Activated T-cell treated with anti-CD3 and anti-CD28 coated beads for 24 hours (primary cell): ENCODE data around the gene GPRIN2.

Experiments used
- DNase-seq: peaks from one replicate; pipeline ENCODE4 v3.0.0-alpha.2; 2020; ENCODE audit warnings: low read depth

The GPRIN2 gene

GRCh38 chr10:46548498-46549090, 7.9 kb downstream of the GPRIN2 start:
- no peak for DNase-seq

- DNase-seq, result no peak
Measured at GRCh38 chr10:46547541-46548497, 8.6 kb downstream of the GPRIN2 start.

- no peak for DNase-seq
Measured at GRCh38 chr10:46546591-46547540, 9.6 kb downstream of the GPRIN2 start.

- DNase-seq, result no peak
Measured at GRCh38 chr10:46545861-46546590, 10.4 kb downstream of the GPRIN2 start.

DNA sequence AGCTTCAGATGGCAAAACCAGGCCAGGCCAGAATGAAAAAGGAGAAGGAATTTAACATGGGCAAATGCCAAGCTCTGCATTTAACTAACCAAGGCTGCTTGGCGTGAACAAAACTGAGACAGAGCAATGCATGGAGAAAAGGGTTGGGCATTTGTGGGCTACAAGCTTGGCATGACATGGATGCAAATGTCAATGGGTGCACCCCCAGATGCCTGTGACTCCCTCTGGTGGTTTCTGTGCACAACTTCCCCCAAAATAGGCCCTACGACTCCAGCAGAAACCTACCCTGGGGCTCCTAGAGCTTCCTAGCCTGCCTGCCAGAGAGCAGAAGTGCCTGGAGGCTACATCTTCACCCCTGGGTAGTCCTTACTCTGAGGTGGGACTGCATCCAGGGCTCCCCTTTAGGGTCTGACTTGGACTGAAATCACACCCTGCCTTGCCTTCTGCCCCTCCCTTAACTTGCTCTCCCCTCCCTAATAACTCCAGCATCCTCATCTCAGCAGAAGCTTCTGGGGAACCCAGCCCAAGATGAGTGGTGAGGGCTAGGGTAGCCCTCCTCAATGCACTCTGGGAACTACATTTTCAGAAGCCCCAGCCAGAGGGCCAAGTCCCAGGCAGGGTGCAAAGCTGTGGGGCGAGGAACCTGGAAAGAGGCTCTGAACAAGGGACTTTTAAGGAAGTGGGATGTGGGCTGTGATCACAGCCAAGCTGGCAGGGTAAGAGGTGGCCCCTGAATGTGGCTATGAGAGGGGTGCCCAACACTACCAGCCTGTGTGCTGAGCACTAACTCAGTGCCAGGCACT, 11.3 kb downstream of the GPRIN2 start:
- DNase-seq, result no peak

DNA sequence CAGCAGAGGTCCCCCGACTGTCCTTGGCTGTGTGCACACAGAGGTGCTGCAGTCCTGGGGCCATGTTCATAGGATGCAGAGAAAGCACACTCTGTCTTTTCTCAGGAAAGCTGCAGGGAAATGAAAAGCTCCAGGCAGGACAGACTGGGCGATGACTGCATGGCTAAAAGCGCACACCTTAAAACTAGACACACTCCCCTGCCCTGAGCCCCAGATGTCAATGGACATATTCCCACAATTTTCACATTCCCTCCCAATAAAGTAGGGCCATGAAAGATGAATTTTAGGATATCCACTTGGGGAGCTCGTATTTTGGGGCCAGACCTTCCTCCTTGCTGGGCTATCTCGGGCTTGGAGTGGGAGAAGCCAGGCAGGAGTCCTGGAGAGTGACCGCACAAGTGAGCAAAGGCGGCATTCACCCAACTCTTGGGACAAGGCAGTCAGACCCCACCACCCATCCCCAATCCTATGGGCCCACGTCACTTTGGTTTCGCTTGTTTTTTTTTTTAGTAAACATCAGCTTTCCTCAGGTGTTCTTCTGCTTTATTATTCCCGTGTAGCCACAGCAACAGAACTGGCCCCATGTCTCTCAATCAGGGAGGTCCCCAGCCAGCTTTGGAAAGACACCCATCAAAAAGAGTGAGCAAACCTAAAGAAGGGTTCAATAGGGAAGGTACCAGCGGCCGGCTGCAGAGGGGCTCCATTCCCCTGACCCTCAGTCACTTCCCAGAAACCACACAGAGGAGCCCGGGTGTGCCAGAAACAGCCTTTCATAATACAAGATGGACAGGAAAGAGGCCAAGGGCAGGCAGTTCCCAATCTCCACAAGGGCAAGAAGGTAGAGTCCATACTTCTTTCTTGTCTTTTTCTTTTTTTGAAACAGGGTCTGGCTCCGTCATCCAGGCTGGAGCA, 12.7 kb downstream of the GPRIN2 start:
- DNase-seq, result no peak

DNA sequence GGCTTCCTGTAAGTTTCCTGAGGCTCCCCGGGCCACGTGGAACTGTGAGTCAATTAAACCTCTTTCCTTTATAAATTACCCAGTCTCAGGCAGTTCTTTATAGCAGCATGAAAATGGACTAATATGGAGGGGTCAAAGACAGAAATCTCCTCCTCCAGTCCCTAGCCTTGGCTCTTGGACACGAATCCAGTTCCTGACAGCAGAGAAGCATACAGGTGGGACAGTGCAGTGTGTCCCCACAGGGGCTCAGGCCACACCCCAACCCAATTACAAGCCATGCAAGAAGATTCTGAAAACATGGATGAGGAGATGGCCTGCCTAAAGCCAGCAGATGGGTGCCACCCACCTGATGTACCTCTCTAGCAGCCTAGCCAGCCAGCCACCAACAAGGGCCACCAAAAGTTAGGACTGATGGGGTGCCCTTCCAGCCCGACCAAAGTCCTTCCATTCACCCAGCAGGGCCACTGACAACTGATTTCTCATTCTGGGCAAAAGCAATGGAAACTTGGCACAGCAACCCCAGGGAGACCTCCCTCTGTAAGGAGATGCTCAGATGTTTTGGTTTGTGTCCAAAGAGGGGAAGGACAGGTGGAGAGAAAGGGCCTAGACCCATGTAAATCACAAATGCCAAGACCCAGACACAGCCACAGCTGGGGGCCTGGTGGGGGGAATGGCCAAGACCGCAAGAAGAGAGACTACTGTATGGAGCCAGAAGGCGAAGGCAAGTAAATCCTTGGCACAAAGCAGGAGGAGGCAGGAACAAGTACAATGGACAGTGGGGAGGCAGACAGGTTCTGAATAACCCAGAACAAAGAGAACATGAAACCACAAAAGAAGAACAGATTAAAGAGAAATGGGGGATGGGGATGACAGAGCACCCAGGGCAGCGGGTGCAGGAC, 13.6 kb downstream of the GPRIN2 start:
- DNase-seq, result no peak

DNA sequence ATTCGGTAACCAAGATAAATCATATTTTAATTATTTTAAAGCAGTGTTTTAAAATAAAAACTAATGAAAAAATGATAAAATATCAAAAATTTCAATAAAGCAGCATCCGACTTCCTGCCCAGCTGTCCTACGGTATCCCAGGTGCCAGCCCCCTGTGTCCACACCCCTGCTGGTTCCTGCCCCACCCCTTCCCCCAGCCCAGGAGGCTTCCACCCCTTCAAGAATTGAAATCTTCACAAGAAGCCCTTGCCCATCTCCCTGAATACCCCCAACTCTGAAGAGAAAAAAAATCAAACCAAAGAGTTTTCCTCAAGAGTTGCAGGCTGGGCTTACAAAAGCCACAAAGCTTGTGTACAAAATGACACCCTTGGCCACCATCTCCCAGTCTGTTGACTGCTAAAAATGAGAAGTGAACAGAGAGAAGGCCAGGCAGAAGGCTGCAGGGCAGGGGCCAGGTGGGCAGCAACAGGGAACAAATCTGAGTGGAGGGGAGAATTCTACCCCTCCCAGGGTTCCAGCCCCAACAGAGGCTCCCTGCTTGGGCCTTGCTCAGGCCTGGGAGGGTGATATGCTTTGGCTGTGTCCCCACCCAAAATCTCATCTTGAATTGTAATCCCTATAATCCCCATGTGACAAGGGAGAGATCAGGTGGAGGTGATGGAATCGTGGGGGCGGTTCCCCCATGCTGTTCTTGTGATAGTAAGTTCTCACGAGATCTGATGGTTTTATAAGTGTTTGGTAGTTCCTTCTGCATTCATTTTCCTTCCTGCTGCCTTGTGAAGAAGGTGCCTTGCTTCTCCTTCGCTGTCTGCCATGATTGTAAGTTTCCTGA, 14.5 kb downstream of the GPRIN2 start:
- no peak for DNase-seq

DNA sequence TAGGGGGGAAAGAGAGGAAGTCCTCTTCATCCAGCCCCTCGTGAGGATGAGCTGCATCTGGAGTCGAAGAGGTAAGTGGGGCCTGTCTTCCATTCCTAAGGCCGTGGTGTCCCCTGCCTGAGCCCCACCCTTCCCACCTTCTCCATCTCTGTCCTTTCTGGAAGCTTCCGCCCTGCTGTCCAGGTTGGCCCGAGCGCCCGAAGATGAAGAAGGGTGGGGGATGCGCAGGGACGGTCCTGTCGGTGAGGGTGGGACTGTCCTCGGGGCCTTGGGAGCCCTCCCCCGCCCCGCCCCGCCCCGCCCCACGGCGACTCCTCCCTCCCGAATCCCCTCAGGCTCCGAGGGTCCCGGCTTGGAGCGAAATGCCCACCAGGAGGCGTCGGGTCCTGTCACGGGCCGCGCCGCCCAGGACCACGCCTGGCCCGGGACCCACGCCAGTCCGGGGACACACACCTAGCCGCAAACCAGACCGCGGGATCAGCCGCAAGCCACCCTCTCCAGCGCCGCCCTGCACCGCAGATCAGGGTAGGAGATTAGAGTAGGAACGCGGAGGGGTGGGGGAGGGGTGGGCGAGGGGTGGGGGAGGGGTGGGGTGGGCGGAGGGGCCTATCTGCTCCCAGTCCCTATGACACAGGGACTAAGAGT, 15.3 kb downstream of the GPRIN2 start:
- no peak for DNase-seq

DNA sequence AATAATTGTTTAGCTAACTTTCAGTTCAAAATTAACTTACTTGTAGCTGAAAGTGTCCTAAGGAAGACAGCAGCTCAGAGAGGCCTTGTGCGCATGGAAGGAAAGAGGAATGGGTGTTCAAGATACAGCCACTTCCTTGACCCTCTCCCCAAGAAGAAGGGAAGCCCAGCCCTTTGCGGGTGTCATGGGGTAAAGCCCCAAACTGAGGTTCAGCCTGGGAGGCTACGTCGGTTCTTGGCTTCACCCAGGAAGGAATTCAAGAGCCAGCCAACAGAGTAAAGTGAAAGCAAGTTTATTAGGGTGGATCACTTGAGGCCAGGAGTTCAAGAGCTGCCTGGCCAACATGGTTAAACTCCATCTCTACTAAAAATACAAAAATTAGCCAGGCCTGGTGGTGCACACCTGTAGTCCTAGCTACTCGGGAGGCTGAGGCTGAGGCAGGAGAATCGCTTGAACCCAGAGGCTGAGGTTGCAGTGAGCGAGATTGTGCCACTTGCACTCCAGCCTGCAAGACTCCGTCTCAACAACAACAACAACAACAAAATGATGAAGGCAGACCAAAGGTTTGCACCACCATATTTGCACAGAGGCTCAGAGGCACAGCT, 15.9 kb downstream of the GPRIN2 start:
- no peak for DNase-seq

GRCh38 chr10:46539596-46540411, 16.7 kb downstream of the GPRIN2 start:
- DNase-seq, result no peak

GRCh38 chr10:46538717-46539426, 17.6 kb downstream of the GPRIN2 start:
- no peak for DNase-seq

GRCh38 chr10:46538155-46538554, 18.3 kb downstream of the GPRIN2 start:
- no peak for DNase-seq

- no peak for DNase-seq
Measured at GRCh38 chr10:46537309-46537708, 19.1 kb downstream of the GPRIN2 start.

GRCh38 chr10:46536781-46537180, 19.7 kb downstream of the GPRIN2 start:
- DNase-seq, result no peak
